ENCODE results near the gene KAT5. TPM values are rescaled to one million over a fixed set of nuclear protein-coding genes. Genes with fewer than 3 reads are reported as not detected.
A peak's percentile ranks its signal among the peaks of the same experiment; 100 is the strongest.
"Not testable (repeated sequence)": the region's sequence is repeated elsewhere in the genome, so short reads cannot be mapped to it uniquely, and the experiment has no call there.

The KAT5 gene
- total RNA-seq, 2 donors from 2014 or later: 77.5 to 82.9 TPM

DNA sequence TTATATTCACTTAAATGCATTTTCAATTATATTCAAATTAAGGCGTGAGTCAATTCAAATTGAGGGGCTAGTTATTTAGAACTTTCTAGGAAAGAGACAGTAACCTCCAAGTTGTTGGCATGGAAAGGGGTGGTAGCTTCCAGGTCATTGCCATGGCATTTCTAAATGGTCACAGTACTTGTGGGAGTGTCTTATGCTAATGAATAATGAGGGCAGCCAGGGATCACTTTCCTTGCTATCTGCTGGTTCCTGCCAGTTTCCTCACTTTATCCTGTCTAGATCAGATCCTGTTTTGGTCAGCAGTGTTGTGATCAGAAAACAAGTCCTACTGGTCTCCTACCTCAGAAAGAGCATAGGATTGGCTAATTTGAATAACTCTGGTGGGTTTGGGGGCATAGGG is 30.3 kb downstream of the KAT5 start:
- H3K27me3 Mint-ChIP-seq: peaks cover 14 to 19% of the 10 kb centered on the region in 2 donors
- DNase-seq (ENCODE audit: low spot score): no peak
- no peak overlapping the region for H3K4me3 Mint-ChIP-seq
- no peaks in the 10 kb centered on the region for H3K36me3 Mint-ChIP-seq
- no peak for ATAC-seq
- no peaks in the 10 kb centered on the region for H3K9me3 Mint-ChIP-seq
- H3K27ac Mint-ChIP-seq: no peak overlapping the region
- H3K4me1 Mint-ChIP-seq (ENCODE audit: low read depth in 2 of 2): no peaks in the 10 kb centered on the region

DNA sequence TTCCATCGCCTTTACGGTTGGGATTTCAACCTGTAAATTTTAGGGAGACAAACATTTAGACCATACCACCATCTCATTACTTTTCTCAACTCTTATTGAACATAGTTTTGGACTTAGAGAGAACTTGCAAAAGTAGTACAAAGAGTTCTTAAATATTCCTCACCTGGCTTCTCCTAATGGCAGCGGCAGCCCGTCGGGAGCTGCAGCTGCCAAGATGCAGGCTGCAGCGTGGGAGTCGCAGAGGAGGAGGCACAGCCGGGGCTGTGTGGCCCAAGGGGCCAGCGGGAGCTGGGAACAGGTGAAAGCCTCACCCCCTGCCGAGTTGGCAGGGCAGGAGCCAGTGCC is 31.6 kb downstream of the KAT5 start:
- Mint-ChIP-seq H3K27ac (no peak overlapping the region), H3K4me1 (ENCODE audit: low read depth in 2 of 2) (no peaks in the 10 kb centered on the region), H3K4me3 (no peak overlapping the region), H3K9me3 (no peaks in the 10 kb centered on the region), H3K36me3 (no peaks in the 10 kb centered on the region), H3K27me3 (peaks cover 14 to 16% of the 10 kb centered on the region in 2 donors)
- ATAC-seq (no peak), DNase-seq (ENCODE audit: low spot score) (no peak)

DNA sequence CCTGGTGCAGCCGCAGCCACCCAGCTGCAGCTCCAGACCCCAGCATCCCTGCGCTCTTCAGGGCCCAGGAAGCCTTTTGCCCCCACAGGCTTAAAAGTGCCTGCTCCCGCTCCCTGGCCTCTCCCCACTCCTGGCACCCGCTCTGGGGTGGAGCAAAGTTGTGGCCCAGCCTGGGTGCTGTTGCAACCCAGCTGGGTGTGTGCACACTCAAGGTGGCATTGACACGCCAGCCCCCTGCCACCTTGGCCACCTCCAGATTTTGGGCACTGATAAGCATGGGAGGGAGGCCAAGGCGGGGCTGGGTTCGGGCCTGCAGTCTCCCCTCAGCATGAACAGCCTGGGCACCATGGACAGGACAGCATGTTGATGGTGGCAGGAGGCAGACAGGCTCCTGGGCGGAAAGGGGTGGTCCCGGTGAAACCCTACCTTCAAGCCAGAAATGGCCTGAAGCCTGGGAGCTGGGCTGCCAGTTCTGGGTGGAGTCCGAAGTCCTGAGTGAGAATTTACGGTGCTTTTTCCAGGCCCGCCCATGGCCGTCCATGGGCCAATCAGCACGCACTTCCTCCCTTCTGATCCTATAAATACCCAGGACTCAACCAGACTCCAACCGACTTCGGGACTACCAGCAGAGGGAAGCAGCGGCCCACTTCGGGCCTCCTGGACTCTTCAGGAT is 32.1 kb downstream of the KAT5 start:
- Mint-ChIP-seq H3K4me3 (no peak overlapping the region), H3K4me1 (ENCODE audit: low read depth in 2 of 2) (no peaks in the 10 kb centered on the region), H3K27ac (no peak overlapping the region), H3K9me3 (no peaks in the 10 kb centered on the region), H3K36me3 (no peaks in the 10 kb centered on the region), H3K27me3 (peaks cover 14 to 16% of the 10 kb centered on the region in 2 donors)
- no peak for DNase-seq (ENCODE audit: low spot score)
- ATAC-seq: peak in 1 of 2 donors; percentile 43

DNA sequence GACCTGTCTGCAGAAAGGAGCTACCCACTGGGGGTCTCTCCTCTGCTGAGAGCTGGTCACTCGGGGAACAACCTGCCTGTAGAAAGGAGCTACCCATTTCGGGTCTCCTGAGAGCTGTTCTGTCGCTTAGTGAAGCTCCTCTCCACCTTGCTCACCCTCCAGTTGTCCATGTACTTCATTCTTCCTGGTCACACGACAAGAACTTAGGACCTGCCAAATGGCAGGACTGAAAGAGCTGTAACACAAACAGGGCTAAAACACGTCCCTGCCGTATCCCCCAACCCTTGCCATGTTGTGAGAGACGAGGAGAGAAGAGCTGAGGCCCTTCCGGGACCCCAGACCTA is 32.6 kb downstream of the KAT5 start:
- DNase-seq (ENCODE audit: low spot score) (no peak), ATAC-seq (no peak)
- H3K4me3 Mint-ChIP-seq: no peak overlapping the region
- H3K27ac Mint-ChIP-seq: no peak overlapping the region
- H3K4me1 Mint-ChIP-seq (ENCODE audit: low read depth in 2 of 2): no peaks in the 10 kb centered on the region
- no peaks in the 10 kb centered on the region for H3K36me3 Mint-ChIP-seq
- H3K9me3 Mint-ChIP-seq: no peaks in the 10 kb centered on the region
- H3K27me3 Mint-ChIP-seq: peaks cover 14 to 16% of the 10 kb centered on the region in 2 donors

- ATAC-seq (no peak), DNase-seq (ENCODE audit: low spot score) (no peak)
- Mint-ChIP-seq H3K4me1 (ENCODE audit: low read depth in 2 of 2) (no peaks in the 10 kb centered on the region), H3K27me3 (peaks cover 13 to 18% of the 10 kb centered on the region in 2 donors), H3K36me3 (no peaks in the 10 kb centered on the region), H3K9me3 (no peaks in the 10 kb centered on the region), H3K27ac (no peak overlapping the region), H3K4me3 (no peak overlapping the region)
Observed at GRCh38 chr11:65745049-65745448, 33.0 kb downstream of the KAT5 start.

- H3K9me3 Mint-ChIP-seq; H3K36me3 Mint-ChIP-seq; H3K4me1 Mint-ChIP-seq (ENCODE audit: low read depth in 2 of 2); H3K27me3 Mint-ChIP-seq; DNase-seq (ENCODE audit: low spot score); H3K4me3 Mint-ChIP-seq; ATAC-seq; H3K27ac Mint-ChIP-seq: not testable (repeated sequence)
Observed at GRCh38 chr11:65762169-65762568, 50.1 kb downstream of the KAT5 start.

DNA sequence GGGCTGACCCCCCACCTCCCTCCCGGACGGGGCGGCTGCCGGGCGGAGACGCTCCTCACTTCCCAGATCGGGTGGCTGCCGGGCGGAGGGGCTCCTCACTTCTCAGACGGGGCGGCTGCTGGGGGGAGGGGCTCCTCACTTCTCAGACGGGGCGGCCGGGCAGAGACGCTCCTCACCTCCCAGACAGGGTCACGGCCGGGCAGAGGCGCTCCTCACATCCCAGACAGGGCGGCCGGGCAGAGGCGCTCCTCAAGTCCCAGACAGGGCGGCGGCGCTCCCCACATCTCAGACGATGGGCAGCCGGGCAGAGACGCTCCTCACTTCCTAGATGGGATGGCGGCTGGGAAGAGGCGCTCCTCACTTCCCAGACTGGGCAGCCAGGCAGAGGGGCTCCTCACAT is 50.8 kb downstream of the KAT5 start:
- not testable (repeated sequence) for H3K27ac Mint-ChIP-seq; ATAC-seq; H3K27me3 Mint-ChIP-seq; H3K4me1 Mint-ChIP-seq (ENCODE audit: low read depth in 2 of 2); H3K36me3 Mint-ChIP-seq; H3K4me3 Mint-ChIP-seq; DNase-seq (ENCODE audit: low spot score); H3K9me3 Mint-ChIP-seq

- Mint-ChIP-seq H3K36me3 (no peaks in the 10 kb centered on the region), H3K27ac (no peak overlapping the region), H3K4me1 (ENCODE audit: low read depth in 2 of 2) (peaks cover under 1 to 1% of the 10 kb centered on the region in 2 donors), H3K27me3 (peaks cover 0 to 4% of the 10 kb centered on the region in 2 donors), H3K9me3 (no peaks in the 10 kb centered on the region), H3K4me3 (no peak overlapping the region)
- ATAC-seq (no peak), DNase-seq (ENCODE audit: low spot score) (no peak)
Observed at GRCh38 chr11:65764434-65764833, 52.4 kb downstream of the KAT5 start.

GRCh38 chr11:65766535-65766934 is 54.5 kb downstream of the KAT5 start:
- DNase-seq (ENCODE audit: low spot score) (no peak), ATAC-seq (no peak)
- Mint-ChIP-seq H3K4me1 (ENCODE audit: low read depth in 2 of 2) (peaks cover 4 to 6% of the 10 kb centered on the region in 2 donors), H3K9me3 (no peaks in the 10 kb centered on the region), H3K36me3 (no peaks in the 10 kb centered on the region), H3K4me3 (no peak overlapping the region), H3K27me3 (no peaks in the 10 kb centered on the region), H3K27ac (no peak overlapping the region)

DNA sequence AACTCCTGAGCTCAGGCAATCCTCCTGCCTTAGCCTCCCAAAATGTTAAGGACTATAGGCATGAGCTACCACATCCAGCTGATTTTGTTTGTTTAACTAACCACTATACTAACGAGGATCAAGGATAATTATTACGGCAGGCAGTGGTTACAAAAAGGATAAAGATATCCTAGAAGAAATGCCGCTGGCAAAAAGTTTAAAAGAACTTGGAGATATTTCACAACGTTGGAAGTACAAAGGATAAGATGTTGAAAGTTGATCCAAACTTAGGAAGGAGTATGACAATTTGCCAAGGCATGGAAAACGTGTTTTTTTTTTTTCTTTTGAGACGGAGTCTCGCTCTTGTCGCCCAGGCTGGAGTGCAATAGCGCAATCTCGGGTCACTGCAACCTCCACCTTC is 55.4 kb downstream of the KAT5 start:
- H3K4me1 Mint-ChIP-seq (ENCODE audit: low read depth in 2 of 2): peaks cover 4 to 6% of the 10 kb centered on the region in 2 donors
- H3K9me3 Mint-ChIP-seq: no peaks in the 10 kb centered on the region
- no peaks in the 10 kb centered on the region for H3K36me3 Mint-ChIP-seq
- no peak for DNase-seq (ENCODE audit: low spot score)
- no peak for ATAC-seq
- no peaks in the 10 kb centered on the region for H3K27me3 Mint-ChIP-seq
- H3K27ac Mint-ChIP-seq: no peak overlapping the region
- no peak overlapping the region for H3K4me3 Mint-ChIP-seq

- H3K36me3 Mint-ChIP-seq; DNase-seq (ENCODE audit: low spot score); H3K4me1 Mint-ChIP-seq (ENCODE audit: low read depth in 2 of 2); H3K27ac Mint-ChIP-seq; H3K9me3 Mint-ChIP-seq; H3K27me3 Mint-ChIP-seq; H3K4me3 Mint-ChIP-seq; ATAC-seq: not testable (repeated sequence)
Observed at GRCh38 chr11:65767806-65768205, 55.8 kb downstream of the KAT5 start.

Other genes with a start within 250 kb of the KAT5 start
- 1,000 to 10,000 TPM; 6,610 to 7,236 TPM for gene MALAT1, start 213.2 kb upstream of the KAT5 start, total RNA-seq
- 100 to 1,000 TPM in 1 of 2 donors, 10 to 100 TPM in 1; 84.5 to 112 TPM for gene SCYL1, start 187.2 kb upstream of the KAT5 start, total RNA-seq
- gene LTBP3, start 153.9 kb upstream of the KAT5 start, total RNA-seq: 10 to 100 TPM; 42.3 to 60.2 TPM
- gene ZNRD2, start 141.8 kb upstream of the KAT5 start, total RNA-seq: 10 to 100 TPM; 55.8 to 89.3 TPM
- 10 to 100 TPM; 38.0 to 71.5 TPM for gene FAM89B, start 139.7 kb upstream of the KAT5 start, total RNA-seq
- 100 to 1,000 TPM; 156 to 188 TPM for gene EHBP1L1, start 136.2 kb upstream of the KAT5 start, total RNA-seq
- 1 to 10 TPM; 2.3 to 2.8 TPM for gene KCNK7, start 116.5 kb upstream of the KAT5 start, total RNA-seq
- 10 to 100 TPM; 81.1 to 83.3 TPM for gene MAP3K11, start 98.0 kb upstream of the KAT5 start, total RNA-seq
- gene PCNX3, start 96.5 kb upstream of the KAT5 start, total RNA-seq: 10 to 100 TPM; 65.1 to 96.9 TPM
- 100 to 1,000 TPM; 139 to 140 TPM for gene SIPA1, start 74.2 kb upstream of the KAT5 start, total RNA-seq
- gene RELA, start 49.3 kb upstream of the KAT5 start, total RNA-seq: 10 to 100 TPM; 85.2 to 96.4 TPM
- gene RNASEH2C, start 8.5 kb downstream of the KAT5 start, total RNA-seq: 100 to 1,000 TPM in 1 of 2 donors, 10 to 100 TPM in 1; 87.3 to 138 TPM
- gene AP5B1, start 68.7 kb downstream of the KAT5 start, total RNA-seq: 10 to 100 TPM; 15.8 to 25.4 TPM
- gene OVOL1, start 74.8 kb downstream of the KAT5 start, total RNA-seq: not detected
- 1 to 10 TPM in 1 of 2 donors, under 1 TPM in 1; 0.52 to 1.0 TPM for gene SNX32, start 121.7 kb downstream of the KAT5 start, total RNA-seq
- 1,000 to 10,000 TPM; 1,401 to 1,644 TPM for gene CFL1, start 145.9 kb downstream of the KAT5 start, total RNA-seq
- 100 to 1,000 TPM in 1 of 2 donors, 10 to 100 TPM in 1; 85.7 to 109 TPM for gene MUS81, start 148.2 kb downstream of the KAT5 start, total RNA-seq
- gene EFEMP2, start 160.5 kb downstream of the KAT5 start, total RNA-seq: 10 to 100 TPM in 1 of 2 donors, 1 to 10 TPM in 1; 7.5 to 10.6 TPM
- gene CTSW, start 167.6 kb downstream of the KAT5 start, total RNA-seq: 100 to 1,000 TPM; 124 to 886 TPM
- gene FIBP, start 176.2 kb downstream of the KAT5 start, total RNA-seq: 100 to 1,000 TPM in 1 of 2 donors, 10 to 100 TPM in 1; 76.6 to 157 TPM
- gene CCDC85B, start 178.4 kb downstream of the KAT5 start, total RNA-seq: 10 to 100 TPM; 44.6 to 89.8 TPM
- 10 to 100 TPM in 1 of 2 donors, 1 to 10 TPM in 1; 7.9 to 18.1 TPM for gene FOSL1, start 188.1 kb downstream of the KAT5 start, total RNA-seq
- 10 to 100 TPM; 15.4 to 24.7 TPM for gene C11orf68, start 206.8 kb downstream of the KAT5 start, total RNA-seq
- 10 to 100 TPM; 88.5 to 95.6 TPM for gene DRAP1, start 207.2 kb downstream of the KAT5 start, total RNA-seq
- not detected for gene TSGA10IP, start 233.2 kb downstream of the KAT5 start, total RNA-seq
- gene SART1, start 249.5 kb downstream of the KAT5 start, total RNA-seq: 100 to 1,000 TPM in 1 of 2 donors, 10 to 100 TPM in 1; 72.9 to 107 TPM